OCI-LY7 (cell line): ENCODE measurements around the gene AGAP3.

Experiments used
- CTCF ChIP-seq: fragments of 200-600 bp; sonication (generic); conservative IDR thresholded peaks from 2 replicates; pipeline ENCODE4 v1.5.1; 2014; ENCODE audit warnings: mild to moderate bottlenecking, antibody characterized with exemption, low read length, moderate library complexity, mixed read lengths
- EZH2phosphoT487 ChIP-seq: fragments of 200-600 bp; sonication (generic); IDR thresholded peaks from 2 replicates; pipeline ENCODE4 v1.6.1; 2018; ENCODE audit warnings: low read depth, borderline replicate concordance, mild to moderate bottlenecking, mixed run types, antibody characterized with exemption, low read length, moderate library complexity, mixed read lengths

GRCh38 chr7:151150388-151150787 lies 64.1 kb downstream of the AGAP3 start:
- TF ChIP-seq CTCF (no peak), EZH2phosphoT487 (no peak)
